ENCODE results near the gene LDLRAD2.
"Not testable (repeated sequence)": the region's sequence is repeated elsewhere in the genome, so short reads cannot be mapped to it uniquely, and the experiment has no call there.

The LDLRAD2 gene
- total RNA-seq = 0 to 2.5 (median 0.10) reads per million in 17 experiments

DNA sequence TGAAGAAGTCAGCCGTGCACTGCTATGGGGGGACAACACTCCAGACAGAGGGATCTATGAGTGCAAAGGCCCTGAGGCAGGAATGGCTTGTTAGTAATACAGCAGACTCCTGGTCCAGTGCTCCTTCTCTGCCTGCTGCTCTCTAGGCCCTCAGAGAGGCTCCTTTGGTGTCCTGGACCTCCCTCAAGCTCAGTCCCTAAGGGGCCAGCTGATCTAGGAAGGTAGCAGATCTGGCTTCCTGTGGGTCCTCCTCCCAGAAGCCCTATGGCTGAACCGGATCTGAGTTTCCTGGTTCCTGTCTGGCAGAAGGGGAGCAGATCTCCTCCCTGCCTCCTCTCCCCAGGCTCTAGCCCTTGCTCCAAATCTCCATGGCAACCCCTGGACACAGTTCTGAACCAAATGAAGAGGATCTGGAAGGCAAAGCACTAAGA is at the start of gene LDLRAD2:
Gene LDLRAD2, plus strand, starts transcription at position 391 of the 431 bp plus-strand sequence. CDS start 187 bp downstream, outside the sequence.
- DNase-seq = no peak

- DNase-seq = no peak
Measured at GRCh38 chr1:21763236-21763635, 48.8 kb upstream of the LDLRAD2 start.

- no peak for DNase-seq
Measured at GRCh38 chr1:21763694-21764419, 48.2 kb upstream of the LDLRAD2 start.

DNA sequence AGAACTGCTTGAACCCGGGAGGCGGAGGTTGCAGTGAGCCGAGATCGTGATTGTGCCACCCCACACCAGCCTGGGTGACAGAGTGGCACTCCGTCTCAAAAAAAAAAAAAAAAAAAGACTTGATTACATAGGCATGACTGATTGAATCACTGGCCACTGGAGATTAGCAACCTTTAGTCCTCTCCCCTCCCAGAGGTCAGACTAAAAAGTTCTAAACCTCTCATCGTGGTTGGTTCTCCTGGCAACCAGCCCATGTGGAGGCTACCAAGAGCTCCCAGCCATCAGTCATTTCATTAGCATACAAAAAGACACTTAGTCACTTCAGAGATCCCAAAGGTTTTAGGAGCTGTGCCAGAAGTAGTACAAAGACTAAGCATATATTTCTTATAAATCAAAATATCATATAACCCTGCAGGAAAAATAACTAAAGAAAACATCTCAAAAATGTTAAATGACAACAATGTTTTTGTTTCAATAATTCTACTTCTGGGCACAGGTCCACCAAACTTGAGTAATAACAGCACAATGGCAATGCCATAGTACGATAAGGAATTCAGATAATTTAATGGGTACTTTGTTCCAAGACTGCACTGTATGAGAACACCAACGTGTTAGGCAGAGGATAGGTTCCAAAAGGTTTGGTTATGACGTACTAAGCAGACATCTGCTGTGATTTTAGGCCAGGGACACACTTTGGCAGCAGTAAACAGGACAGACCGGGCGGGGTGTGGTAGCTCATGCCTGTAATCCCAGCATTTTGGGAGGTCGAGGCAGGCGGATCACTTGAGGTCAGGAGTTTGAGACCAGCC is 47.2 kb upstream of the LDLRAD2 start:
- peak; percentile 36 to 75 (median 43) for DNase-seq

DNA sequence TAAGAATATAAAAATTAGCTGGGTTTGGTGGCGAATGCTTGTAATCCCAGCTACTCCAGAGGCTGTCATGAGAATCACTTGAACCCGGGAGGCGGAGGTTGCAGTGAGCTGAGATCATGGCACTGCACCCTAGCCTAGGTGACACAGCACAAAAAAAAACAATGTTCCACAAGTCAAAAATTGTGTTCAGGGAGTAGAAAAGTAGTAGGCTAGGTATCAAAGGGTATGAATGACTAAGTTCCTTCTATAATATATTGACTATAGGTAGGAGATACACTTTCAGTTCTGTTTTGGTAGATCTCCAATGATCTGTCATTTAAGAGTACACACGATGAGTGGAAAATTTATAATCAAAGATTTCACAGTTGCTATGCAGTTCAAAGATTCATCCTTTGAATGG is 45.9 kb upstream of the LDLRAD2 start:
- no peak for DNase-seq

DNA sequence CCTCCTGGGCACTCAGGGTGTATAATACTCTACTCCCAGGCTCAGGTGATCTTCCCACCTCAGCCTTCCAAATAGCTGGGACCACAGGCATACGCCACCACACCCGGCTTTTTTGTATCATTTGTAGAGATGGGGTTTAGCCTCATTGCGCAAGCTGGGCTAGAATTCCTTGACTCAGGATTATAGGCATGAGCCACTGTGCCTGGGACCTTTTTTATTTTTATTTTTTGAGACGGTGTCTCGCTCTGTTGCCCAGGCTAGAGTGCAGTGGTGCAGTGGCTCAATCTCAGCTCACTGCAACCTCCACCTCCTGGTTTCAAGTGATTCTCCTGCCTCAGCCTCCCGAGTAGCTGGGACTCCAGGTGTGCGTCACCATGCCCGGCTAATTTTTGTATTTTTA is 45.0 kb upstream of the LDLRAD2 start:
- DNase-seq = not testable (repeated sequence)

DNA sequence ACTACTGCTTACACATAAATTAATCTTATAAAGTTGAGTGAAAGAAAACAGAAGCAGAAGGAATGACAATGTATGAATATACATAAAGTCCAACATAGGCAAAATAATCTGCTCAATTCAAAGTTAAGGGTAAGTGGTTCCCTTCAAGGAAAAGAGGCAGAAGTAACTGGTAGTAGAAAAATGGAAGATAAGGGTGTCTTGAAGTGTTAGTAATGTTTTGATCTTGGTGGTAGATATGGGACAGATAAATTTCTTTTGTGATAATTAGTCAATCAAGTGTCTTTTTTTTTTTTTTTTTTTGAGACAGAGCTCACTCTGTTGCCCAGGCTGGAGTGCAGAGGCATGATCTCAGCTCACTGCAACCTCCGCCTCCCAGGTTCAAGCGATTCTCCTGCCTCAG is 41.9 kb upstream of the LDLRAD2 start:
- no peak for DNase-seq

DNA sequence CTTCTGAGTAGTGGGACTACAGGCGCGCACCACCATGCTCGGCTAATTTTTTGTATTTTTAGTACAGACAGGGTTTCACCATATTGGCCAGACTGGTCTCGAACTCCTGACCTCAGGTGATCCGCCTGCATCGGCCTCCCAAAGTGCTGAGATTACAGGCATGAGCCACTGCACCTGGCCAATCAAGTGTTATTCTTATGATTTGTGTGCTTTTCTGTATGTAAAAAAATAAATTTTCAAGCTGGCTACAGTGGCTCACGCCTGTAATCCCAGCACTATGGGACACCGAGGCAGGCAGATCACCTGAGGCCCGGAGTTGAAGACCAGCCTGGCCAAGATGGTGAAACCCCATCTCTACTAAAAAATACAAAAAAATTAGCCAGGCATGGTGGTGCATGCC is 41.5 kb upstream of the LDLRAD2 start:
- DNase-seq = not testable (repeated sequence)

GRCh38 chr1:21771672-21772071 is 40.4 kb upstream of the LDLRAD2 start:
- not testable (repeated sequence) for DNase-seq

- peak in 1 of 4 experiments; percentile 12 for DNase-seq
Measured at GRCh38 chr1:21773585-21773984, 38.5 kb upstream of the LDLRAD2 start.

DNA sequence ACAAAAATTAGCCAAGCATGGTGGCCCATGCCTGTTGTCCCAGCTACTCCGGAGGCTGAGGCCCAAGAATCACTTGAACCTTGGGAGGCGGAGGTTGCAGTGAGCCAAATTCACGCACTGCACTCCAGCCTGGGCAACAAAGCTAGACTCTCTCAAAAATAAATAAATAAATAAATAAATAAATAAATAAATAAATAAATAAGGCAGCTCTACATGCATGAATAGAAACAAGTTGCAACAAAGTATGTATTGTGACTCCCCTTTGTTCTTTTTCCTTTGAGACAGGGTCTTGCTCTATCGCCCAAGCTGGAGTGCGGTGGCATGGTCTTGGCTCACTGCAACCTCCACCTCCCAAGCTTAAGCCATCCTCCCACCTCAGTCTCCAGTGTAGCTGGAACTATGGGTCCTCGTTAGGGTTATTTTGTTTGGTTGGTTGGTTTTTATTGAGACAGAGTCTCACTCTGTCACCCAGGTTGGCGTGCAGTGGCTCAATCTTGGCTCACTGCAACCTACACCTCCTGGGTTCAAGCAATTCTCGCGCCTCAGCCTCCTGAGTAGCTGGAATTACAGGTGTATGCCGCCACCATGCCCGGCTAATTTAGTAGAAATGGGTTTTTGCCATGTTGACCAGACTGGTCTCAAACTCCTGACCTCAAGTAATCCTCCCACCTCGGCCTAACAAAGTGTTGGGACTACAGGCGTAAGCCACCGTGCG is 37.1 kb upstream of the LDLRAD2 start:
- no peak for DNase-seq

- DNase-seq = peak in 1 of 4 experiments; percentile 7
Measured at GRCh38 chr1:21775550-21775914, 36.5 kb upstream of the LDLRAD2 start.

- no peak for DNase-seq
Measured at GRCh38 chr1:21775985-21776562, 36.0 kb upstream of the LDLRAD2 start.

- not testable (repeated sequence) for DNase-seq
Measured at GRCh38 chr1:21776925-21777324, 35.1 kb upstream of the LDLRAD2 start.

DNA sequence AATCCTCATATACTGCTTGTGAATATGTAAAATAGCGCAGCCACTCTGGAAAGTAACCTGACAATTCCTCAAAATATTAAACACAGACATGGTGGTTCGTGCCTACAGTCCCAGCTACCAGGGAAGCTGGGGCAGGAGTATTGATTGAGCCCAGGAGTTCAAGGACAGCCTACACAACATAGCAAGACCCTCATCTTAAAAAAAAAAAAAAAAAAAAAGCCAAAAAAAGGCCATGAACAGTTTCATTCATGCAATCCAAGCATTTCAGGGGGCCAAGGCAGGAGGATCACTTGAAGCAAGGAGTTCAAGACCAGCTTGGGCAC is 33.7 kb upstream of the LDLRAD2 start:
- DNase-seq = no peak

DNA sequence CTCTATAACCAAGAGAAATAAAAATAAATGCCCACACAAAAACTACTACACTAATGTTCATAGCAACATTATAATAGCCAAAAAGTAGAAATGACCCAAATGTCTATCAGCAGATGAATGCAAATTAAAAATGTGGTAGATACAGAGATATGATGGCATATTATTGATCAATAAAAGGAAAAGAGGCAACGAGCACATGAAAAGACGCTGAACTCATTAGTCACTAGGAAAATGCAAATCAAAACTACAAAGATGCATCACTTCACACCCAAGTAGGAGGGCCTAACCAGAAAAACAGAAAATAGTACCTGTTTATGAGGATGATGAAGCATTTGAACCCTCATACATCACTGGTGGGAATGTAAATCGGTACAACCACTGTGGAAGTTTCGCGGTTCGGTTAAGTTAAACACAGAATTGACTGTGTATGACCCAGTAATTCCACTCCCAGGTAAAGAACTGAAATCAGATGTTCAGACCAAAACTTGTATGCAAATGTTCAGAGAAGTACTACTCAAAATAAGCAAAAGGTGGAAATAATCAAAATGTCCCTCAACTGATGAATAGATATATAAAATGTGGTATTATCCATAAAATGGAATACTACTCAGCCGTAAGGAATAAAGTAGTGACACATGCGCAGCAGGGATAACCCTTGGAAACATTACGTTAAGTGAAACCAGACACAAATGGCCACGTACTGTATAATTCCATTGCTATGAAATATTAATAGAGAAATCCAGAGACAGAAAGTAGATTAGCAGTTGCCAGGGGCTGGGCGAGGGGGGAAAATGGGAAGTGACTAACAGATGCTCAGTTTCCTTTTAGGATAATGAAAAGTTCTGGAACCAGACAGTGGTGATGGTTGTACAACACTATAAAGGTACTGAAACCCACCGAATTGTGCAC is 32.2 kb upstream of the LDLRAD2 start:
- peak in 1 of 4 experiments; percentile 13 for DNase-seq

- peak; percentile 44 to 50 (median 48) for DNase-seq
Measured at GRCh38 chr1:21781815-21782348, 30.2 kb upstream of the LDLRAD2 start.

- DNase-seq = peak; percentile 22 to 70 (median 58)
Measured at GRCh38 chr1:21782349-21782867, 29.7 kb upstream of the LDLRAD2 start.

DNA sequence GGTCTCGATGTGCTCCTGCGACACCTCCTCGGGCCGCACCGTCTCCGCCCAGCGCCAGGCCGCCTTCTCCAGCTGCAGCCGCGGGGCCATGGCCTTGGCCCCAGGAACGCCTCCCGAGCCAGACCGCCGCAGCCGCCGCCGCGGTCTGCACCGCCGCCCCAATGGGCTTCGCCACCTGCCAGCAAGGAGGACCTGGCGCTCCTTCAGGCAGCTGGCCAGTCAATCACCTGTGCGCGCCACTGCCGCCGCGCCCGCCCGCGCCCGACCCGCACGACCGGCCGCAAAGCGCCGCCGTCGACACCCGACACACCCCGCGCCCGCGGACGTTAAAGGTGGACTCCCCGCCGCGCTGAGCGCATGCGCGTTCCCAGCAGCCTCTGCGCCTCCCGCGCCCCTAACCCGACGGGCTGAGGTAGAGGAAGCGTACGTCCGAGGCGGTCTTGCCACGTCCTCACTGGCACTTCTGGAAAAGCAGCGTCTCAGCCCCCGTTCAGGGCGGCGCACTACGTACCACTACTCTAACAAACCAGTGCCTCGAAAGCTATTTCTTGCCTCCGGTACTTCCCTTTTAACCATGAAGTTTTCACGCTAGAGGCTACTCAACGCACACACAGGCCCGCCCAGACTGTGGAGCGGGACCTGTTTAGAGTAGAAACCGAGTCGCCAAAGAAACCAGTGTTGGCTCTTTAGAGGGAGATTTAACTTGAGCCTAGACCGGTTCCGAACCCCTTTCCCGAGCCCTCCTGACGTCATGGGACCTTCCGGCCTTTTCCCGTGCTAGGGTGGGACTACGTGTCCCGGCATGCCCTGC is 29.0 kb upstream of the LDLRAD2 start, which contains the start of gene USP48:
Gene USP48, minus strand, starts transcription at position 282 of the 811 bp plus-strand sequence. Its CDS starts 192 bp downstream, at position 90.
- DNase-seq = peak; percentile 98 to 100 (median 99)
